Stimulated activated CD8-positive, alpha-beta memory T cell treated with anti-CD3 and anti-CD28 coated beads, Interleukin-4, amount 100 ng/mL, for 4 hours (primary cell): ENCODE measurements around the gene NCOA3.
A peak's percentile ranks its signal among the peaks of the same experiment; 100 is the strongest.

ENCODE experiments used
- DNase-seq, 2 donors: peaks; one replicate each; pipeline ENCODE4 v3.0.0-alpha.2; 2020; ENCODE audit warnings: low read depth in 2 of 2, low spot score in 1 of 2

The NCOA3 gene

GRCh38 chr20:47596003-47596571 is 94.4 kb downstream of the NCOA3 start:
- no peak for DNase-seq

- DNase-seq: no peak
Observed at GRCh38 chr20:47597090-47597489, 95.4 kb downstream of the NCOA3 start.

GRCh38 chr20:47598911-47599744 is 97.4 kb downstream of the NCOA3 start:
- no peak for DNase-seq

- DNase-seq: no peak
Observed at GRCh38 chr20:47600967-47601547, 99.4 kb downstream of the NCOA3 start.

- no peak for DNase-seq
Observed at GRCh38 chr20:47603260-47603659, 101.6 kb downstream of the NCOA3 start.

GRCh38 chr20:47605673-47606413 is 104.2 kb downstream of the NCOA3 start:
- DNase-seq: no peak

- no peak for DNase-seq
Observed at GRCh38 chr20:47606414-47606982, 104.8 kb downstream of the NCOA3 start.

- no peak for DNase-seq
Observed at GRCh38 chr20:47606983-47607613, 105.4 kb downstream of the NCOA3 start.

GRCh38 chr20:47609001-47609400 is 107.3 kb downstream of the NCOA3 start:
- no peak for DNase-seq

GRCh38 chr20:47610247-47610944 is 108.7 kb downstream of the NCOA3 start:
- DNase-seq: peak; percentile 63 to 72

GRCh38 chr20:47610945-47611250 is 109.2 kb downstream of the NCOA3 start:
- no peak for DNase-seq

GRCh38 chr20:47611785-47612184 is 110.1 kb downstream of the NCOA3 start:
- DNase-seq: no peak

GRCh38 chr20:47612670-47613069 is 111.0 kb downstream of the NCOA3 start:
- DNase-seq: no peak

GRCh38 chr20:47614703-47615309 is 113.1 kb downstream of the NCOA3 start:
- no peak for DNase-seq

GRCh38 chr20:47618479-47618878 is 116.8 kb downstream of the NCOA3 start:
- DNase-seq: no peak

- no peak for DNase-seq
Observed at GRCh38 chr20:47620808-47621805, 119.4 kb downstream of the NCOA3 start.

GRCh38 chr20:47622118-47622665 is 120.5 kb downstream of the NCOA3 start:
- no peak for DNase-seq

GRCh38 chr20:47623206-47623605 is 121.5 kb downstream of the NCOA3 start:
- no peak for DNase-seq

- no peak for DNase-seq
Observed at GRCh38 chr20:47627540-47627939, 125.9 kb downstream of the NCOA3 start.
